HG03439 (cell line): ENCODE results near the gene AVPR2.

Experiments used
- ATAC-seq: cut with Tn5 transposase; IDR thresholded peaks from one replicate; pipeline ENCODE4 v1.9.1; 2021; ENCODE audit warnings: mild to moderate bottlenecking, moderate library complexity; ENCODE audit not compliant: unreplicated experiment

AVPR2 gene

DNA sequence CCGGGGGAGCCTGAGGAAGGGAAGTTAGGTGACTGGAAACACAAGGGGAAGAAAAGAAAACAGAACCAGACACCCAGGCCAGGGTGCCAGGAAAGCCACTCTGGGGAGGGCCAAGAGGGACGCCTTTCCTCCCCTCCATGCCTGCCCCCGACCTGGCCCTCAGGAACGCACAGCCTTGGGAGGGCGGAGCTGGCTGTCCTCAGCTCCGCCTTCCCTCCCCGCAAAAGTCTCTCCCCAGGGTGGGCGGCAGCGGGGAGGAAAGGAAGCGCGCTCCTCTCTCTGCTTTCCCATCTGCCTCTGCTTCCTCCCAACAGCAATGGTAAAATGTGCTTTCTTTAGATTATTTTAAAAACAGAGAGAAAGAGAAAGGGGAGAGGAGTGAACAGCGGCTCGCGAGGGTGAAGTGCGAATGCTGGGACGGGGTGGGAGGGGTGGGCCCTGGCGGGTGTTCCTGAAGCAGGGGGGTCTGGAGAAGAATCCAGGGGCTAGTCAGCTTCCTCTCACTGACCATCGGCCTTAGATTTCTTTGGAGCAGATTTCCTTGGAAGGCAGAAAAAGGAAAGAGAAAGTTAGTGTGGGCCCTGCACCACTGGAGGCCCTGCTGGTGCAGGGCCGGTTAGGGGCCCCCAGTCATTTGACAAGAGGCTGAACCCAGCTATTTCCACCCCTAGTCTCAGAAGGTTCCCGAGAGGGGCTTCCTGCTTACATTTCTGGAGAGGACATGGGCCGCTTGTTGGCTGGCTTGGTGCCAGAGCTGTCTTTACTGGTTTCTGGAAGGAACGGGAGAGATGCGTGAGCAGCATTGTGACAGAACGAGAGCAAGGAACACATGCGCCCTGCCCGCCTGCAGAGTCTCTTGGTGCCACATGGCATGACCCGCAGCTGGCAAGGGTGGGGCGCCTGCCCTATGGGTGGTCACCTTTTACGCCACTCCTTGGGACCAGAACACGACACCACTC lies 44.7 kb downstream of the AVPR2 start:
- ATAC-seq: no peak

DNA sequence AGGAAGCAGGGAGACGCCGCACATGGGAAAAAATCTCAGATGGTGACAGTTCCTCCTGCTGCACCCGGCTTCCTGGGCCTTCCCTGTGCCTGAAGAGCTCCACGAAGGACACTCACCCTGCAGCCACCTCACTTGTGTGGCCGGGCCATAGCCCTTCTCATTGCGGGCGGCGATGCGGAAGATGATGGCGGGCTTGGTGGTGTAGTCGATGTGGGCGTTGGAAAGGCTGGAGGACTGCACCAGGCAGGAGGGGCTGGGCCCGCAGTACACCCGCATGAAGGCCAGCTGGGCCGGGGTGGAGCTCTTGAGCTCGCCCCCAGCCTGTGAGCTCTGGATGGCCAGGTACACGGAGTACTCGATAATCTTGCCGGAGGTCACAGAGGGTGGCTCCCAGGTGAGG lies 45.7 kb downstream of the AVPR2 start:
- ATAC-seq: no peak

DNA sequence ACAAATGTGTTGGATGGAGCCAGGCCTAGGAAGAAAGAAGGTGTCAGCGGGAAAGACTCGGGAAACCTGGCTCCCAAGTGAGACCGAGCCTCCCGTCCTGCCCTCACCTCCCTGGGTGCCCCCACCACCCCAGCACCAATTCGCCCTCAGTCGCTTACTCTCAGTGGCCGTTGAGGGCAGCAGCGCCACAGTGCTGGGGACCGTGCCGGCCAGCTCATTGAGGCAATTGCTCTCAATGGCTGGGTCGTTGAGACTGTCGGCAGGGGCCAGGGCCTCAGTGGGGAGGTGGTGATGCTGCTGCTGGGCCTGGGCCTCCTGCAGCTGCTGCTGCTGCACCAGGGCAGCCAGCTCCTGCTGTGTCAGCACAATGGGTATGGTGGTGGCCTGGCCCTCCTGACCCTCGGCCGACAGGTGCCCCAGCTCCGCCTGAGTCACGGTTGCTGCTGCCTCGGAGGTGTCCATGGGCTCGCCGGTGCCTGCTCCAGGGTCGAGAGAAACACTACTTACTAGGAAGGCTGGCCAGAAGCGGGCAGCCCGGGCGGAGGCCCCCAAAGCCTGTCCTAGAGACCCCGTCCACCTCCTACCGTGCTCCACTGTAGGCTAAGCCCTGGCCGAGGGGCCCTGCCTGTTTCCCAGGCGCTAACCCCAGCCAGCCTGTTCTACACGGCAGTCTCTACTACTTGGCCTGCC lies 47.4 kb downstream of the AVPR2 start:
- ATAC-seq: no peak

DNA sequence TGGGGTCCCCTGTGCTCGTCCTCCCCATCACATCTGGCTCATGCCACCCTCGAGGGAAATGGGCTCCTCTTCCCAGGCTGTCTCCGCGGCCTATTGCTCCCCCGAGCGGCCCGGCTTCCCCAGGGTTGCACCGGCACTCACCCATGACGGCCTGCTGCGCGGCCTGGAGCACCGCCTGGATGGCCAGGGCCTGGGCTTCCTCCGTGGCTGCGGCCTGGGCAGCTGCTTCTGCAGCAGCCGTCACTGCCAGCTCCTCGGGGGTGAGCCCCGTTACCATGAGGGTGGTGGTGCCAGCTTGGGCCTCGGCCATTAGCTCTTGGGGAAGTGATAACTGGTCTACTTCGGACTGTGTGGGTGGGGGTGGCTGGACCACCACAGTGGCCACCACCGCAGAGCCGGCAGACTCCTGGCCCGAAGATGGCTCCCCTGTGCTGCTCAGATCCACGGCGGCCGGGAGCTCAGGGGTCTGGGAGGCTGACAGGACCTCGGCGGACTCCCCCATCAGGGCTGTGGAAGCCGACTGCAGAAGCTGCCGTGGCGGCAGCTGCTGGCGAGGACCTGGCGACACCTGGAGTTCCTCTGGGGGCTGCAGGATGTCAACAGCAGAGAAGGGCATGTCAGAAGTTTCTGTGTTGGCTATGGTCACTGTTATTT lies 48.0 kb downstream of the AVPR2 start:
- ATAC-seq: no peak

GRCh38 chrX:153953342-153953830 lies 48.9 kb downstream of the AVPR2 start:
- ATAC-seq: no peak

- no peak for ATAC-seq
Measured at GRCh38 chrX:153953892-153954557, 49.6 kb downstream of the AVPR2 start.

DNA sequence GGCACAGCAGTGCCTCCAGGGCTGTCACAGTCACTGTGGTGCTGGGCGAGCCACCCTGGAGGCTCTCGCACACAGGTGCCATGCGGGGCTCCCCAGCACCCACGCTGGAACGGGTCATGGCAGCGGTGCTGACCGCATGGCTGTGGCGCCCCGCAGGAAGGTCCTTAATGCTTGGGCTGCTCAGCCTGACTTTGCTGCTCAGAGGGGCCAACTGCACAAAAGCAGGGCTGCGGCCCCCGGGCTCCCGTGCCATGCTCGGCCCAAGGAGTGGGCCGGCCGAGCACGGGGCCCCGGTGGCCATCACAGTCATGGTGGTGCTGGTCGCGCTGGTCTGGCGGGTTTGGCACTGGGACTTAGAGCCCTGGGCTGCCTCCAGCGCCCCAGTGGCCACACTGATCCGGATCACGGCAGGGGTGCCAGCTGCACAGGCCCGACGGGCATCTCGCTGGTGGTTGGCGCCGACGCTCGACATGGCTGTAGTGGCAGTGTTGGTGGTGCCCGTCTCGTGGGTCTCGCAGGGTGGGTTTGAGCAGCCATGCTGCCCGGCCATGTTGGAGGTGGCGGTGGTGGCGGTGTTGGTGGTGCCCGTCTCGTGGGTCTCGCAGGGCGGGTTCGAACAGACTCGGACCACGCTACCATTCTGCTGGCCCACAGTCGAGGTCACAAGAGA lies 50.2 kb downstream of the AVPR2 start:
- ATAC-seq: no peak

GRCh38 chrX:153955228-153955732 lies 50.8 kb downstream of the AVPR2 start:
- ATAC-seq: no peak

DNA sequence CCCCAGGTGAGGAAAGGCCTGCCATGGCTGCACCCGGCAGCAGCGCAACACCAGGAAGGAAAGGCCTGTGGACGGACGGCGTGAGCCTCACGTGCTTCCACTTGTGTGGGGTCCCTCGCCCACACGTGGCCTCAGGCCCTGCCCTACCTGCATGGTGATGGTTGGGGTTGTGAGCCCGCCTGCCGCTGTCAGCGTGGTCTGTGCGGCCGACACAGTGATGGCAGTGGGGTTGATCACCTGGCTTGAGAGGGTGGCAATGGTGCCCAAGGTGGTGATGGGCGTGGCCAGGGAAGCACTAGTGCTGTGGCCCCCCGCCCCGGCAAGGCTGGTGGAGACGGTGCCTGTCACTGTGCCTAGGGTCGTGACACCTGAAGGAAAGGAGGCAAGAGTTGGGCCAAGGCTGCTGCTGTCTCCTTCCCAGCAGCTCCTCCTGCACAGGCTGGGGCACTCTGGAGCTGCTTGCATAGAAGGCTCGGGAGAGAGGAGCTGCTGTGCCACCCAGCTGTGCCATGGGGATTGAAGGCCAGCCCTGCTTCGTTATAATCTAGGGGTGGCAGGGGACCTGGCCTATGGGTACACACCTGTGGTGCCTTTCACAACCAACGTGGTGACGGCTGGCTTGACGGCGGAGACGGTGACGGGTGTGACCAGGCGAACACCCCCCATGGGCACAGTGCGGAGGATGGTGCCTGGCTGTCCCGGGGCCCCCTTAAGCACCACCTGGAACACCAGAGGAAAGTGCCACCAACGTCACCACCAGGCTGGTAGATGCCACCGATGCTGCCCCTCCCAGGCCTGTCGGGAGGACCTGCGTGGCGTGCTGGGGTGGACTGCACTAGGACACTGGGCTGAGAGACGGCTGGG lies 51.8 kb downstream of the AVPR2 start:
- no peak for ATAC-seq
